Neural progenitor cell (in vitro differentiated cells): Measurements from ENCODE around the gene D2HGDH.
"Not testable (repeated sequence)": the region's sequence is repeated elsewhere in the genome, so short reads cannot be mapped to it uniquely, and the experiment has no call there.

Experiments
- CTCF ChIP-seq: fragments of 200-600 bp; sonication (generic); IDR thresholded peaks from 2 replicates; pipeline ENCODE4 v1.5.1; 2017; ENCODE audit warnings: antibody characterized with exemption, mild to moderate bottlenecking
- EZH2 ChIP-seq: fragments of 200-600 bp; sonication (generic); IDR thresholded peaks from 2 replicates; pipeline ENCODE4 v1.6.1; 2017; ENCODE audit warnings: antibody characterized with exemption, mild to moderate bottlenecking, moderate library complexity
- EZH2phosphoT487 ChIP-seq: fragments of 200-600 bp; sonication (generic); IDR thresholded peaks from 2 replicates; pipeline ENCODE4 v1.6.1; 2017; ENCODE audit warnings: antibody characterized with exemption

GRCh38 chr2:241743008-241743407, 8.6 kb downstream of the D2HGDH start:
- TF ChIP-seq CTCF, EZH2, EZH2phosphoT487: not testable (repeated sequence)
